ENCODE results near the gene VPS51.
"Not testable (repeated sequence)": the region's sequence is repeated elsewhere in the genome, so short reads cannot be mapped to it uniquely, and the experiment has no call there.

The VPS51 gene

GRCh38 chr11:65107751-65108468, 11.9 kb downstream of the VPS51 start:
- DNase-seq (ENCODE audit: low read depth) = no peak

GRCh38 chr11:65108469-65109123, 12.6 kb downstream of the VPS51 start:
- DNase-seq (ENCODE audit: low read depth) = no peak

GRCh38 chr11:65109231-65110198, 13.5 kb downstream of the VPS51 start:
- DNase-seq (ENCODE audit: low read depth) = no peak

GRCh38 chr11:65110354-65110861, 14.4 kb downstream of the VPS51 start:
- no peak for DNase-seq (ENCODE audit: low read depth)

GRCh38 chr11:65111159-65111743, 15.2 kb downstream of the VPS51 start:
- no peak for DNase-seq (ENCODE audit: low read depth)

GRCh38 chr11:65111744-65112545, 15.9 kb downstream of the VPS51 start, which contains the start of gene TM7SF2:
Gene TM7SF2 (plus strand): TSS chr11:65111872. CDS start chr11:65112016, 144 bp downstream.
- DNase-seq (ENCODE audit: low read depth) = no peak

- no peak for DNase-seq (ENCODE audit: low read depth)
Observed at GRCh38 chr11:65112546-65113360, 16.7 kb downstream of the VPS51 start.

- no peak for DNase-seq (ENCODE audit: low read depth)
Observed at GRCh38 chr11:65113361-65113756, 17.3 kb downstream of the VPS51 start.

- DNase-seq (ENCODE audit: low read depth) = no peak
Observed at GRCh38 chr11:65113839-65114238, 17.8 kb downstream of the VPS51 start.

- no peak for DNase-seq (ENCODE audit: low read depth)
Observed at GRCh38 chr11:65114538-65115171, 18.6 kb downstream of the VPS51 start.

GRCh38 chr11:65115361-65116082, 19.5 kb downstream of the VPS51 start:
- DNase-seq (ENCODE audit: low read depth) = no peak

GRCh38 chr11:65116370-65117205, 20.6 kb downstream of the VPS51 start:
- no peak for DNase-seq (ENCODE audit: low read depth)

GRCh38 chr11:65117206-65118096, 21.4 kb downstream of the VPS51 start, which contains the start of gene ZNHIT2:
Gene ZNHIT2 (minus strand): TSS chr11:65117701. CDS start chr11:65117653, 48 bp downstream.
- peak; percentile 99 for DNase-seq (ENCODE audit: low read depth)

- DNase-seq (ENCODE audit: low read depth) = no peak
Observed at GRCh38 chr11:65118097-65118837, 22.3 kb downstream of the VPS51 start.

GRCh38 chr11:65118891-65119669, 23.1 kb downstream of the VPS51 start:
- not testable (repeated sequence) for DNase-seq (ENCODE audit: low read depth)
